Measurements from ENCODE around the gene GBX1.

Gene GBX1

GRCh38 chr7:151139791-151140190 is 27.7 kb downstream of the GBX1 start:
- DNase-seq (ENCODE audit: low read depth): no peak

- DNase-seq (ENCODE audit: low read depth): no peak
Measured at GRCh38 chr7:151139071-151139790, 28.3 kb downstream of the GBX1 start.

- DNase-seq (ENCODE audit: low read depth): no peak
Measured at GRCh38 chr7:151138153-151138851, 29.2 kb downstream of the GBX1 start.

GRCh38 chr7:151137791-151138152 is 29.7 kb downstream of the GBX1 start:
- no peak for DNase-seq (ENCODE audit: low read depth)

- no peak for DNase-seq (ENCODE audit: low read depth)
Measured at GRCh38 chr7:151137076-151137675, 30.3 kb downstream of the GBX1 start.

GRCh38 chr7:151135866-151136843 is 31.3 kb downstream of the GBX1 start:
- no peak for DNase-seq (ENCODE audit: low read depth)

GRCh38 chr7:151135525-151135845 is 32.0 kb downstream of the GBX1 start:
- DNase-seq (ENCODE audit: low read depth): no peak

GRCh38 chr7:151134743-151135524 is 32.6 kb downstream of the GBX1 start:
- no peak for DNase-seq (ENCODE audit: low read depth)

- no peak for DNase-seq (ENCODE audit: low read depth)
Measured at GRCh38 chr7:151133986-151134742, 33.3 kb downstream of the GBX1 start.

- DNase-seq (ENCODE audit: low read depth): no peak
Measured at GRCh38 chr7:151133266-151133985, 34.1 kb downstream of the GBX1 start.

GRCh38 chr7:151132461-151133205 is 34.9 kb downstream of the GBX1 start:
- DNase-seq (ENCODE audit: low read depth): no peak

GRCh38 chr7:151131592-151132293 is 35.8 kb downstream of the GBX1 start:
- DNase-seq (ENCODE audit: low read depth): no peak

GRCh38 chr7:151131224-151131591 is 36.3 kb downstream of the GBX1 start:
- DNase-seq (ENCODE audit: low read depth): no peak

- DNase-seq (ENCODE audit: low read depth): no peak
Measured at GRCh38 chr7:151130741-151131157, 36.7 kb downstream of the GBX1 start.

GRCh38 chr7:151129960-151130591 is 37.4 kb downstream of the GBX1 start:
- no peak for DNase-seq (ENCODE audit: low read depth)

- DNase-seq (ENCODE audit: low read depth): no peak
Measured at GRCh38 chr7:151129117-151129959, 38.2 kb downstream of the GBX1 start.

- DNase-seq (ENCODE audit: low read depth): no peak
Measured at GRCh38 chr7:151128716-151129115, 38.8 kb downstream of the GBX1 start.
